Natural killer cell treated with Interleukin-12 subunit alpha and Interleukin-12 subunit beta and Interleukin-15 and Interleukin-18, amount 100 ng/mL, for 72 hours (primary cell): Measurements from ENCODE around the gene PCED1A. TPM values are rescaled to one million over a fixed set of nuclear protein-coding genes. Genes with fewer than 3 reads are reported as not detected.
"Not testable (repeated sequence)": the region's sequence is repeated elsewhere in the genome, so short reads cannot be mapped to it uniquely, and the experiment has no call there.

Experiments
- ATAC-seq, 2 donors: fragments of 150-1000 bp; cut with Tn5 transposase in 1 of 2; sonication (Bioruptor Pico), chemical (Tn5 transposase) in 1 of 2; 2 replicates each; pipeline ENCODE4 v1.10.0; 2021
- DNase-seq: peaks from one replicate; pipeline ENCODE4 v3.0.0; 2022; ENCODE audit warnings: low spot score
- H3K27ac Mint-ChIP-seq, 2 donors: 1 replicate in 1 of 2; 2 replicates in 1 of 2; pipeline ENCODE4 v1.8.0; 2022; ENCODE audit warnings: mixed read lengths in 2 of 2, mild to moderate bottlenecking in 1 of 2, moderate library complexity in 1 of 2
- H3K27me3 Mint-ChIP-seq, 2 donors: 1 replicate in 1 of 2; 2 replicates in 1 of 2; pipeline ENCODE4 v1.8.0; 2022; ENCODE audit warnings: mixed read lengths in 2 of 2
- H3K36me3 Mint-ChIP-seq: one replicate; pipeline ENCODE4 v1.8.0; 2022; ENCODE audit warnings: mixed read lengths
- H3K4me1 Mint-ChIP-seq, 2 donors: 1 replicate in 1 of 2; 2 replicates in 1 of 2; pipeline ENCODE4 v1.8.0; 2022; ENCODE audit warnings: low read depth in 2 of 2, mixed read lengths in 2 of 2, mild to moderate bottlenecking in 1 of 2
- H3K4me3 Mint-ChIP-seq: one replicate; pipeline ENCODE4 v1.8.0; 2022; ENCODE audit warnings: mixed read lengths
- H3K9me3 Mint-ChIP-seq: 2 replicates; pipeline ENCODE4 v1.8.0; 2022; ENCODE audit warnings: mixed read lengths
- total RNA-seq, 2 donors: library from RNA; stranded (reverse); gene quantifications; one replicate each; pipeline ENCODE4 v1.2.3, GENCODE V29; 2022

PCED1A gene
- total RNA-seq, 2 donors from 2014 or later, result 53.8 to 62.6 TPM

DNA sequence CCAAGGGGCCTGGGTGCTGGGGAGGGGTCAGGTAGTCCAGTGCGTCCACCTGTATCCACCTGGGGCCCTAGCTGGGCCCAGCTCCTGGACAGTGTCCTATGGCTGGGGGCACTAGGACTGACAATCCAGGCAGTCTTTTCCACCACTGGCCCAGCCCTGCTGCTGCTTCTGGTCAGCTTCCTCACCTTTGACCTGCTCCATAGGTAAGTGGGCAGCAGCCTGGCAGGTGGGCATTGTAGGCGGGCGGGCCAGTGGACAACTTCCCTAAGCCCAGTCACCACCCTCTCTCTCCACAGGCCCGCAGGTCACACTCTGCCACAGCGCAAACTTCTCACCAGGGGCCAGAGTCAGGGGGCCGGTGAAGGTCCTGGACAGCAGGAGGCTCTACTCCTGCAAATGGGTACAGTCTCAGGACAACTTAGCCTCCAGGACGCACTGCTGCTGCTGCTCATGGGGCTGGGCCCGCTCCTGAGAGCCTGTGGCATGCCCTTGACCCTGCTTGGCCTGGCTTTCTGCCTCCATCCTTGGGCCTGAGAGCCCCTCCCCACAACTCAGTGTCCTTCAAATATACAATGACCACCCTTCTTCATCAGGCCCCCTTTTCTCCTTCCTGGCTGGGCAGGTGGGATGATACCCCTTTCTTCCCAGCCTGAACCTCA is 25.1 kb downstream of the PCED1A start:
- peaks cover 22 to 39% of the 10 kb centered on the region in 2 donors for H3K27me3 Mint-ChIP-seq
- H3K4me3 Mint-ChIP-seq, result no peak overlapping the region
- no peak for ATAC-seq
- H3K4me1 Mint-ChIP-seq, result peaks cover 12 to 15% of the 10 kb centered on the region in 2 donors
- H3K9me3 Mint-ChIP-seq, result peaks cover 3% of the 10 kb centered on the region
- H3K36me3 Mint-ChIP-seq, result peaks cover 20% of the 10 kb centered on the region
- DNase-seq, result no peak
- H3K27ac Mint-ChIP-seq, result no peak overlapping the region

DNA sequence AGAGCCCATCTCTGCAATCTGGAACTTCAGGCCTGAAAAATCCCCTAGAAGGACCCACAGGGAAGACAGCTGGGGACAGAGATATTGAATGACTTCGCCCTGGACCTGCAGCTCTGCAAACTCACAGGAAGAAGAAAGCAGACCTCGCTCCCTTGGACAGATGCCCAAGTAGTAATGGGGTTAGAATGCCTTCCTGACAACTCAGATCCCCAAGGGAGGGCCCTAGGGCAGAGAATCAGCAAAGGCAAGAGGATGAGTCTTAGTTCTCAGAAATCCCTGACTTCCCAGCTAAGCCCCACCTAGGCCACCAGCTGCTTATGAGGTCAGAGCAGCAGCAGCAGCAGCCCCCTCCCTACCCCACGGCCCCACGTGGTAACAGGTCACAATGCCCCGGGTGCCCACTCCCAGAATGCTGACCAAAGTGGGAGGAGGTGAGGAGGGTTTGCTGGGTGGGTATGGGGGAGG is 25.8 kb downstream of the PCED1A start, which contains the start of gene C20orf141:
Gene C20orf141 (plus strand): TSS at position 401 of the 465 bp plus-strand sequence. CDS start 198 bp downstream, outside the sequence.
- Mint-ChIP-seq H3K4me3 (no peak within 1 kb of the TSS), H3K9me3 (peaks cover 3% of the 10 kb centered on the region), H3K27ac (no peak within 1 kb of the TSS), H3K27me3 (peaks cover 17 to 32% of the 10 kb centered on the region in 2 donors), H3K4me1 (peaks cover 5 to 11% of the 10 kb centered on the region in 2 donors), H3K36me3 (peaks cover 14% of the 10 kb centered on the region)
- ATAC-seq (peak in 1 of 2 donors; percentile 17), DNase-seq (no peak)

DNA sequence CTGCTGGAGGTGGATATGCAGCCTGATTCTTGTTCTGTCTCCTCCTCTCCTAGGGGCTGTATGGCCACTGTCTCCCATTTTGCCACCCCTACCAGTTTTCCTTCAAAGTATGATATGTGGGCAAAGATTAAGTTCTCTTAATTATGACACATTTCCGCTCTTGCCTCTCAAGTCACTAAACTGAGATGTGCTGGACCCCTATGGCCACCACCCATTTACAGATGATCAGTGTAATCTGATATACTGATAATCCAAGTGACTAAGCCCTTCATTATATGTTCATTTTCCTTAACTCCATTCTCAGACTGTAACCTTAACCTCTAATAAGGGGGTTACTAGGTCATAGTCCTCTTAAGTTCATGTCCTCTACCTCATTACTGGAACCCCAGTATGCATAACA is 26.4 kb downstream of the PCED1A start:
- H3K36me3 Mint-ChIP-seq, result peaks cover 14% of the 10 kb centered on the region
- no peak overlapping the region for H3K27ac Mint-ChIP-seq
- no peak for ATAC-seq
- H3K9me3 Mint-ChIP-seq, result peaks cover 3% of the 10 kb centered on the region
- DNase-seq, result no peak
- peaks cover 5 to 13% of the 10 kb centered on the region in 2 donors for H3K4me1 Mint-ChIP-seq
- H3K27me3 Mint-ChIP-seq, result peaks cover 18 to 34% of the 10 kb centered on the region in 2 donors
- no peak overlapping the region for H3K4me3 Mint-ChIP-seq

DNA sequence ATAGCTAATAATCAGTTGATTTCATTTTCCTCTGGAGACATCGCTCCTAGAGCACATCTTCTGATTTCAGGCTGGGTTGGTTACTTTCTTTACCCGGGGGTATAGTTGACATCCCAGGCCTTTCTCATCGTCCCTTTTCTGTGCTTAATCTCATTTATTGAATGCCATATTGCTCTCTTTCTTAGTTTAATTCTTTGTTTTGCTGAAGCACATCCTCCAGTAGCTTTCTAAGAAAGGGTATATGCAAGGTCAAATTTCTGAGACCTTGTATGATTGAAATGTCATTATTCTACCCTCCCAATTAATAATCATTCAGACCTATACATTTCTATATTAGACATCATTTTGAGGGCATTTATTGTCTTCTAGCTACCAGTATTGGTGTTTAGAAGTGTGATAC is 28.3 kb downstream of the PCED1A start:
- Mint-ChIP-seq H3K4me3 (no peak overlapping the region), H3K27me3 (peaks cover 25 to 34% of the 10 kb centered on the region in 2 donors), H3K27ac (peak overlapping the region in 1 of 2 donors; percentile 13), H3K36me3 (peaks cover 14% of the 10 kb centered on the region), H3K9me3 (peaks cover 3% of the 10 kb centered on the region), H3K4me1 (peaks cover 0 to 11% of the 10 kb centered on the region in 2 donors)
- DNase-seq (no peak), ATAC-seq (no peak)

GRCh38 chr20:2809690-2810089 is 30.8 kb downstream of the PCED1A start:
- peaks cover 14% of the 10 kb centered on the region for H3K36me3 Mint-ChIP-seq
- H3K4me1 Mint-ChIP-seq, result peaks cover 0 to 9% of the 10 kb centered on the region in 2 donors
- no peak overlapping the region for H3K27ac Mint-ChIP-seq
- ATAC-seq, result no peak
- peaks cover 3% of the 10 kb centered on the region for H3K9me3 Mint-ChIP-seq
- H3K4me3 Mint-ChIP-seq, result no peak overlapping the region
- DNase-seq, result no peak
- H3K27me3 Mint-ChIP-seq, result peaks cover 39 to 42% of the 10 kb centered on the region in 2 donors

DNA sequence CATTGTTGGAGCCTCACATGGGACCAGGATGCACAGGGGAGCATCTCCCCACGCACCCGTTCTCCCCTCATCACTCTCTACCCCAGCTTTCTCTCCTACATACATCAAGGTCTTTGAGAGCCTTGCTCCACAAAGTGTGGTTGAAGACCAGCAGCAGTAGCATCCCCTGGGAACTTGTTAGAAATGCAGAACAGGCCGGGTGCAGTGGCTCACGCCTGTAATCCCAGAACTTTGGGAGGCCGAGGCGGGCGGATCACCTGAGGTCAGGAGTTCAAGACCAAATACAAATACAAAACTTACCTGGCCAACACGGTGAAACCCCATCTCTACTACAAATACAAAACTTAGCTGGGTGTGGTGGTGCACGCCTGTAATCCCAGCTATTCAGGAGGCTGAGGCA is 32.5 kb downstream of the PCED1A start:
- H3K4me1 Mint-ChIP-seq, result peaks cover 0 to 12% of the 10 kb centered on the region in 2 donors
- DNase-seq, ATAC-seq, H3K4me3 Mint-ChIP-seq, H3K27ac Mint-ChIP-seq, H3K9me3 Mint-ChIP-seq: not testable (repeated sequence)
- H3K36me3 Mint-ChIP-seq, result peaks cover 14% of the 10 kb centered on the region
- peaks cover 40 to 47% of the 10 kb centered on the region in 2 donors for H3K27me3 Mint-ChIP-seq

- H3K9me3 Mint-ChIP-seq, result no peaks in the 10 kb centered on the region
- H3K27ac Mint-ChIP-seq, result no peak overlapping the region
- peaks cover 11% of the 10 kb centered on the region for H3K36me3 Mint-ChIP-seq
- H3K27me3 Mint-ChIP-seq, result peaks cover 39 to 49% of the 10 kb centered on the region in 2 donors
- no peak for DNase-seq
- H3K4me1 Mint-ChIP-seq, result peaks cover 6 to 18% of the 10 kb centered on the region in 2 donors
- no peak overlapping the region for H3K4me3 Mint-ChIP-seq
- ATAC-seq, result peak in 1 of 2 donors; percentile 43
Observed at GRCh38 chr20:2807019-2807418, 33.4 kb downstream of the PCED1A start.

DNA sequence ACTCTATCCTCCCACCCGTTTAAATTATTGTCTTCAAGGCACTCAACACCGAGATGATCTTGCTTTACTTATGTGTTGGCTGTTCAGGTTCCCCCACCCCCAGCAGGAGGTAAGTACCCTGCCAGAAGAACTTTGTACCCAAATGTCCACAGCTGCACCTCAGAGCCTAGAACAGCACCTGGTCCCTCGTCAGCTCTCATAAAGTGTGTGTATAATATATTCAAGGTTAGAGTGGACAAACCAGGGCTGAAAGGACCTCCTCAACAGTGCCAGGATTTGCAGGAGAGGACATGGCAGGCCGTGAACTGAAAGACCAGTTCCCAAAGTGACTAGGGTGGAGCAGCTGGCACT is 34.1 kb downstream of the PCED1A start:
- Mint-ChIP-seq H3K4me3 (no peak overlapping the region), H3K4me1 (peaks cover 10 to 22% of the 10 kb centered on the region in 2 donors), H3K36me3 (peaks cover 4% of the 10 kb centered on the region), H3K27ac (no peak overlapping the region), H3K9me3 (no peaks in the 10 kb centered on the region), H3K27me3 (peaks cover 39 to 45% of the 10 kb centered on the region in 2 donors)
- no peak for ATAC-seq
- DNase-seq, result no peak

GRCh38 chr20:2805689-2806350 is 34.6 kb downstream of the PCED1A start:
- Mint-ChIP-seq H3K36me3 (peaks cover 4% of the 10 kb centered on the region), H3K27me3 (peaks cover 34 to 45% of the 10 kb centered on the region in 2 donors), H3K4me3 (no peak overlapping the region), H3K4me1 (peaks cover 15 to 27% of the 10 kb centered on the region in 2 donors), H3K27ac (no peak overlapping the region), H3K9me3 (no peaks in the 10 kb centered on the region)
- no peak for DNase-seq
- ATAC-seq, result no peak

DNA sequence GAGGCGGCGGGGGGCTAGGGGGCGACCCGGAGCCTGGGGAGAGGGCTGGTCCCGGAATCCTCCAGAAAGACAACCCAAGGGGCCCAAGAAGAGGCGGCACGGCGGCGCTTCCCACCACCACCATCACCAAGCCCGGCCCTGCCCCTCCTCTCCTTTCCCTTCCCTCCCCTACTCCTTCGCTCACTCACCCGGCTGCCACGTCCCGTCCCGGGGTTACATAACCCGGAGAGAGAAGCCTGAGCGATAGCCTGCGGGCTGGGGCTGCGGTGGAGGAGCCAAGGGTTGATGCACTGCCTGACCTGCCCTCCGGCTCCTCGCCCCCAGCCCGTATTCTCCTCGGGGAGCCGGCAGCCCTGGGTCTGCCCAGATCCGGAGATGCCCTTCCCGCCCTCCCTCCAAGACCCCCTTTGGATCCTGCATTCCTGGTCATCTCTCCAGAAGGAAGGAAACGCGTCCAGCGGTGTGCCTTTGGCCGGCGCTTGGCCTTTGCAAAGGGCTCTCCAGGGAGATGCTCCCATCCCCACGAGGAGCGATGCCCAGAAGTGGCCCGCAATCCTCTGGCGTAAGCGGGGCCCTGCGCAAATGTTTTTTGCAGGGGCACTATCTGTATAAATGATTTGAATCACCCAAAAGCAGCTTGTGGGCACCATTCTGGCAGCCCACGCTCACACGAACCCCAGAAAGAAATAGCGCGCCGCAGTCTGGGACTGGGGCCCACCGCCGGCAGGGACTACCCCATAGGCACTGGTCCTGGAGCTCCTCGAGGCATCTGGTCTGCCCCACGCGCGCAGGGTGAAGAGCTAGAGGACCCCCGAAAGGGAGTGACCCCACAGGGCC is 35.4 kb downstream of the PCED1A start:
- ATAC-seq, result no peak

DNA sequence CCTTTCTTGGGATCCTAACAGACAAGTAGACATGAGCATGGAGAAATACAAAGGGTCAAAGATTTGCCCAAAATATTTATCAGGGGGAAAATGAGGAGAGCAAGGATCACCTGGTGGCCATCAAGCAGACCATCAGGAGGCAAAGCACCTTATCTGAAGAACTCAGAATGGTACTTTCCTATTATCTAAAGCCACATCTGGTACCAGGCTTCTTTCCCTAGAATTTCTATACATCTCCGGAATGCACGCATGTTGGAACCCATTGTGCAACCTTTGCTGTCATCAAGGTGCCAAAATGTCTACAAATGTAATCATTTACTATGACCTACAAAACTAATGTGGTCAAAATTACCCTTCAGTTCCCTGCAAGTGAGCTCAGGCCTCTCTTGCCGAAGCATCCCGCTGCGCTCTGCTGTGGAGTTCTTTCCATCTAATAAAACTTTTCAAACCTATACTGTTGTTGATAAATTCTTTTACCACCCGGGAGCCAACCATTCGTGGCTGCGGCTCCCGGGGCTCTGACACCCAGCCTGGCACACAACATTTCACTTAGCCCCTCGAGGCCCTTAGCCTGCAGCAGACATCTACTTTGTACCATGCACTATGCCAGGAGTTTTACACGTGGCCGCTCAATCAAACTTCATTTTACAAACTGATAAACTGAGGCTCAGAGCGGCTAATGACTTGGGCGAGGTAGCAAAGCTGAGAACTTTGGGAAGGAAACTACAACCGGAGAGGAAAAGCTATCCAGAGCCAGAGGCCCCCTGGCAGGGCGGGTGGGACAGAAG is 36.2 kb downstream of the PCED1A start:
- ATAC-seq (no peak), DNase-seq (no peak)
- Mint-ChIP-seq H3K27me3 (peaks cover 39 to 55% of the 10 kb centered on the region in 2 donors), H3K9me3 (no peaks in the 10 kb centered on the region), H3K4me1 (peaks cover 28 to 39% of the 10 kb centered on the region in 2 donors), H3K36me3 (peaks cover 13% of the 10 kb centered on the region), H3K27ac (peak overlapping the region in 1 of 2 donors; percentile 39), H3K4me3 (no peak overlapping the region)

More for the DNA sequence above, 35.4 kb downstream of the PCED1A start:
- peaks cover 32 to 49% of the 10 kb centered on the region in 2 donors for H3K27me3 Mint-ChIP-seq
- H3K4me3 Mint-ChIP-seq, result no peak overlapping the region
- no peaks in the 10 kb centered on the region for H3K9me3 Mint-ChIP-seq
- no peak overlapping the region for H3K27ac Mint-ChIP-seq
- no peak for DNase-seq
- peaks cover 19 to 30% of the 10 kb centered on the region in 2 donors for H3K4me1 Mint-ChIP-seq
- peaks cover 4% of the 10 kb centered on the region for H3K36me3 Mint-ChIP-seq

- peaks cover 18% of the 10 kb centered on the region for H3K36me3 Mint-ChIP-seq
- H3K27me3 Mint-ChIP-seq, result peaks cover 28 to 52% of the 10 kb centered on the region in 2 donors
- H3K27ac Mint-ChIP-seq, result peak overlapping the region; percentile 94 to 98
- peaks cover 37 to 42% of the 10 kb centered on the region in 2 donors for H3K4me1 Mint-ChIP-seq
- H3K9me3 Mint-ChIP-seq, result no peaks in the 10 kb centered on the region
- H3K4me3 Mint-ChIP-seq, result peak overlapping the region; percentile 94
- ATAC-seq, result no peak
- DNase-seq, result no peak
Observed at GRCh38 chr20:2801286-2801728, 39.1 kb downstream of the PCED1A start.
